Brain microvascular endothelial cell (primary cell): ENCODE measurements around the gene KRT35.

ENCODE experiments used
- DNase-seq: peaks from one replicate; pipeline ENCODE4 v3.0.0-alpha.2; 2020
- H3K27ac ChIP-seq: fragments of 250-450 bp; sonication (Bioruptor Pico); 2 replicates; pipeline ENCODE4 v1.5.1; 2020; ENCODE audit warnings: mild to moderate bottlenecking, moderate library complexity
- H3K27me3 ChIP-seq: fragments of 250-450 bp; sonication (Bioruptor Pico); replicated peaks from 2 replicates; pipeline ENCODE4 v1.5.1; 2020; ENCODE audit warnings: mild to moderate bottlenecking
- H3K36me3 ChIP-seq: fragments of 250-450 bp; sonication (Bioruptor Pico); replicated peaks from 2 replicates; pipeline ENCODE4 v1.5.1; 2020; ENCODE audit warnings: mild to moderate bottlenecking
- H3K4me3 ChIP-seq: 2 replicates; pipeline ENCODE4 v1.5.1; 2011; ENCODE audit warnings: low read depth, mild to moderate bottlenecking, control low read depth, low read length, moderate library complexity
- CTCF ChIP-seq: IDR thresholded peaks from 2 replicates; pipeline ENCODE4 v1.5.1; 2011; ENCODE audit warnings: low read depth, mild to moderate bottlenecking, moderate library complexity, low read length, control low read depth, inconsistent platforms; ENCODE audit errors: missing control alignments
- in situ Hi-C: cut with HindIII; loops from 2 replicates; pipeline ENCODE4 v1.10.0; 2017; ENCODE audit warnings: low sequenced_read_pairs, low pct_ligation_motif_present

The KRT35 gene

GRCh38 chr17:41428591-41429291 lies 52.2 kb downstream of the KRT35 start:
- TF ChIP-seq CTCF, result no peak
- Histone ChIP-seq H3K4me3 (no peak overlapping the region), H3K27ac (no peak overlapping the region), H3K36me3 (no peaks in the 10 kb centered on the region), H3K27me3 (no peaks in the 10 kb centered on the region)
- no peak for DNase-seq
- in situ Hi-C loops, result no loop called here
